H1 (cell line): Measurements from ENCODE around the gene DCAF6. TPM values are rescaled to one million over a fixed set of nuclear protein-coding genes. Genes with fewer than 3 reads are reported as not detected.

Source experiments
- CTCF ChIA-PET: fragments of 300-600 bp; sonication (Branson Sonifier 250); formaldehyde crosslinking; loops from one replicate; lab custom pipeline; 2021; ENCODE audit not compliant: partially characterized antibody; lab: Charles Lee
- POLR2A ChIA-PET: fragments of 300-600 bp; sonication (Branson Sonifier 250); formaldehyde crosslinking; loops from one replicate; lab custom pipeline; 2021; ENCODE audit warnings: inconsistent platforms; ENCODE audit not compliant: partially characterized antibody; lab: Charles Lee
- DNase-seq, 2 experiments: peaks; one replicate each; pipeline versions ENCODE4 v3.0.0 to v3.0.0-alpha.2; 2010 to 2022; ENCODE audit warnings: low spot score in 2 of 2, low read depth in 1 of 2, mixed read lengths in 1 of 2
- FAIRE-seq: peaks from 2 replicates; lab custom pipeline; 2011; peaks lifted over from hg19 to GRCh38; lab: Jason Lieb, UNC
- H2AFZ ChIP-seq: 2 replicates; pipeline ENCODE4 v1.8.1; 2012; ENCODE audit warnings: low read length, inconsistent platforms
- H2AK5ac ChIP-seq: 2 replicates; pipeline ENCODE4 v1.6.1; 2013; ENCODE audit warnings: low read depth, low read length
- H2BK120ac ChIP-seq: replicated peaks from 2 replicates; pipeline ENCODE3; 2013; ENCODE audit warnings: low read depth, low read length, inconsistent platforms
- H2BK12ac ChIP-seq: 2 replicates; pipeline ENCODE4 v1.6.1; 2013; ENCODE audit warnings: low read depth, low read length
- H2BK15ac ChIP-seq: 2 replicates; pipeline ENCODE4 v1.6.1; 2013; ENCODE audit warnings: low read length
- H2BK20ac ChIP-seq: 2 replicates; pipeline ENCODE4 v1.6.1; 2013; ENCODE audit warnings: low read length
- H2BK5ac ChIP-seq: 2 replicates; pipeline ENCODE4 v1.6.1; 2013; ENCODE audit warnings: low read depth, low read length
- H3K14ac ChIP-seq: 2 replicates; pipeline ENCODE4 v1.6.1; 2013; ENCODE audit warnings: inconsistent platforms; ENCODE audit not compliant: insufficient read length
- H3K18ac ChIP-seq: 2 replicates; pipeline ENCODE4 v1.6.1; 2013; ENCODE audit warnings: low read length; ENCODE audit errors: extremely low read depth
- H3K23ac ChIP-seq: 2 replicates; pipeline ENCODE4 v1.6.1; 2013; ENCODE audit warnings: inconsistent platforms; ENCODE audit not compliant: insufficient read length
- H3K23me2 ChIP-seq: 2 replicates; pipeline ENCODE4 v1.6.1; 2013; ENCODE audit warnings: low read depth, low read length
- H3K27ac ChIP-seq: 2 replicates; pipeline ENCODE4 v1.6.1; 2011; ENCODE audit warnings: low read depth, low read length, inconsistent platforms
- H3K27me3 ChIP-seq, 4 experiments: replicated peaks in 1 of 4; 1 replicate in 1 of 4; 2 replicates in 3 of 4; pipeline versions ENCODE4 v1.6.1 to v1.8.1; 2011 to 2013; ENCODE audit warnings: low read length in 3 of 4, mild to moderate bottlenecking in 3 of 4, inconsistent platforms in 2 of 4, mixed read lengths in 2 of 4, moderate library complexity in 1 of 4; ENCODE audit not compliant: control insufficient read depth in 3 of 4, insufficient read depth in 3 of 4; ENCODE audit errors: extremely low read depth in 1 of 4
- H3K36me3 ChIP-seq, 4 experiments: 2 replicates each; pipeline versions ENCODE4 v1.6.1 to v1.8.1; 2011 to 2013; ENCODE audit warnings: mild to moderate bottlenecking in 4 of 4, low read length in 3 of 4, moderate library complexity in 2 of 4, control low read depth in 1 of 4, inconsistent platforms in 1 of 4; ENCODE audit not compliant: insufficient read depth in 4 of 4, control insufficient read depth in 2 of 4
- H3K4ac ChIP-seq: replicated peaks from 2 replicates; pipeline ENCODE3; 2013; ENCODE audit warnings: low read length, low read depth, mixed read lengths, inconsistent platforms; ENCODE audit not compliant: insufficient read length
- H3K4me1 ChIP-seq, 4 experiments: replicated peaks in 1 of 4; 1 replicate in 1 of 4; 2 replicates in 3 of 4; pipeline versions ENCODE4 v1.6.1 to v1.8.1; 2011 to 2013; ENCODE audit warnings: low read length in 3 of 4, inconsistent platforms in 2 of 4, mixed read lengths in 1 of 4; ENCODE audit not compliant: insufficient read depth in 4 of 4, control insufficient read depth in 3 of 4
- H3K4me2 ChIP-seq, 2 experiments: 2 replicates each; pipeline versions ENCODE4 v1.6.1 to v1.8.1; 2011 to 2013; ENCODE audit warnings: low read depth in 2 of 2, low read length in 2 of 2, control low read depth in 1 of 2, inconsistent platforms in 1 of 2, mild to moderate bottlenecking in 1 of 2; ENCODE audit not compliant: insufficient read depth in 1 of 2
- H3K4me3 ChIP-seq, 4 experiments: fragments of 200-600, 300-600 bp in 1 of 4; sonication (generic), shearing (Covaris generic), sonication (Bioruptor Twin) in 1 of 4; 2 replicates each; pipeline versions ENCODE4 v1.5.1 to v1.8.1; 2011 to 2016; ENCODE audit warnings: low read length in 4 of 4, low read depth in 3 of 4, control low read depth in 2 of 4, inconsistent platforms in 2 of 4, mild to moderate bottlenecking in 2 of 4, mixed read lengths in 1 of 4, moderate library complexity in 1 of 4; ENCODE audit not compliant: insufficient read depth in 2 of 4; ENCODE audit errors: extremely low read depth in 1 of 4
- H3K56ac ChIP-seq: replicated peaks from 2 replicates; pipeline ENCODE3; 2013; ENCODE audit warnings: low read depth, mild to moderate bottlenecking, mixed read lengths, low read length, inconsistent platforms; ENCODE audit not compliant: insufficient read length
- H3K79me1 ChIP-seq: 2 replicates; pipeline ENCODE4 v1.6.1; 2013; ENCODE audit warnings: low read depth, low read length, control low read depth
- H3K79me2 ChIP-seq, 2 experiments: 2 replicates each; pipeline versions ENCODE4 v1.6.1 to v1.8.1; 2012 to 2013; ENCODE audit warnings: low read length in 2 of 2, mild to moderate bottlenecking in 2 of 2, inconsistent platforms in 1 of 2; ENCODE audit not compliant: insufficient read depth in 2 of 2, control insufficient read depth in 1 of 2
- H3K9ac ChIP-seq, 4 experiments: replicated peaks in 1 of 4; 1 replicate in 1 of 4; 2 replicates in 3 of 4; pipeline versions ENCODE4 v1.6.1 to v1.8.1; 2011 to 2013; ENCODE audit warnings: low read depth in 3 of 4, low read length in 3 of 4, control low read depth in 2 of 4, mild to moderate bottlenecking in 2 of 4, moderate library complexity in 2 of 4, inconsistent platforms in 1 of 4; ENCODE audit errors: extremely low read depth in 1 of 4
- H3K9me3 ChIP-seq, 2 experiments: 2 replicates each; pipeline versions ENCODE4 v1.6.1 to v1.8.1; 2012 to 2013; ENCODE audit warnings: mild to moderate bottlenecking in 2 of 2, moderate library complexity in 2 of 2, control low read depth in 1 of 2, inconsistent platforms in 1 of 2, low read depth in 1 of 2, low read length in 1 of 2, mixed read lengths in 1 of 2; ENCODE audit not compliant: insufficient read depth in 2 of 2
- H4K20me1 ChIP-seq, 2 experiments: replicated peaks in 1 of 2; 2 replicates each; pipeline versions ENCODE3 to v1.8.1; 2011 to 2013; ENCODE audit warnings: inconsistent platforms in 2 of 2, low read length in 2 of 2, mild to moderate bottlenecking in 1 of 2; ENCODE audit not compliant: insufficient read depth in 2 of 2, control insufficient read depth in 1 of 2
- H4K5ac ChIP-seq: 2 replicates; pipeline ENCODE4 v1.6.1; 2013; ENCODE audit warnings: low read length, low read depth, mixed read lengths, inconsistent platforms; ENCODE audit not compliant: insufficient read length
- H4K8ac ChIP-seq: 2 replicates; pipeline ENCODE4 v1.8.0; 2013; ENCODE audit warnings: mild to moderate bottlenecking, moderate library complexity, low read length, inconsistent platforms; ENCODE audit not compliant: insufficient read depth; ENCODE audit errors: extremely low read depth
- H4K91ac ChIP-seq: replicated peaks from 2 replicates; pipeline ENCODE3; 2013; ENCODE audit warnings: low read length, mixed read lengths, inconsistent platforms; ENCODE audit not compliant: insufficient read length
- BACH1 ChIP-seq: IDR thresholded peaks from 2 replicates; pipeline ENCODE4 v1.6.1; 2012; ENCODE audit warnings: low read length, improper control_type of control experiment
- CHD1 ChIP-seq: IDR thresholded peaks from 2 replicates; pipeline ENCODE4 v1.6.1; 2012; ENCODE audit warnings: low read depth, low read length, improper control_type of control experiment
- EGR1 ChIP-seq: IDR thresholded peaks from 2 replicates; pipeline ENCODE4 v1.6.1; 2011; ENCODE audit warnings: low read depth, low read length, borderline replicate concordance
- EZH2 ChIP-seq: fragments of 200-600 bp; sonication (generic); IDR thresholded peaks from 2 replicates; pipeline ENCODE4 v1.7.1; 2012; ENCODE audit warnings: low read depth, mild to moderate bottlenecking, moderate library complexity, low read length, inconsistent platforms; ENCODE audit not compliant: severe bottlenecking
- TBP ChIP-seq: IDR thresholded peaks from 2 replicates; pipeline ENCODE4 v1.6.1; 2011; ENCODE audit warnings: low read depth, low read length, improper control_type of control experiment
- YY1 ChIP-seq: IDR thresholded peaks from 2 replicates; pipeline ENCODE4 v1.6.1; 2011; ENCODE audit warnings: low read depth, mild to moderate bottlenecking, low read length
- WGBS, 2 experiments: shearing (Covaris generic) in 1 of 2; methylation state at CpG; one replicate each; pipeline versions ENCODE4 v1.1.6 to v1.1.7; 2013 to 2015; ENCODE audit warnings: low lambda C conversion rate in 2 of 2, mixed read lengths in 2 of 2, inconsistent platforms in 1 of 2, low coverage in 1 of 2, missing lambda C conversion rate in 1 of 2; ENCODE audit not compliant: insufficient replicate concordance in 2 of 2, insufficient coverage in 1 of 2, insufficient read length in 1 of 2; ENCODE audit errors: extremely low coverage in 1 of 2, missing lambda C conversion rate in 1 of 2; 5-methylcytosine and 5-hydroxymethylcytosine counted together
- polyA plus RNA-seq, 7 experiments: library from polyadenylated mRNA; depleted of rRNA in 3 of 7; stranded (reverse) in 5 of 7; unstranded in 2 of 7; fragments of >200 nt in 5 of 7; fragments of 200-250 nt in 2 of 7; gene quantifications; 1 replicate in 5 of 7; 2 replicates in 1 of 7; 4 replicates in 1 of 7; pipeline versions ENCODE4 v1.2.1 to v1.2.3, GENCODE V29; 2011 to 2013; ENCODE audit warnings: missing spikeins in 2 of 7, mixed read lengths in 2 of 7
- total RNA-seq: library from RNA; stranded (reverse); fragmentation: NEBNext Ultra II Directional; extraction: Animal tissue kit (Norgen Biotek cat#: 25700); gene quantifications from 2 replicates; pipeline ENCODE4 v1.2.1, GENCODE V29; 2021

Gene DCAF6
- total and polyA plus RNA-seq, 2 of the 8 experiments (the other 6 are each of a cell fraction or from before 2014, with no cell fraction given) = 12.3 to 17.4 TPM

DNA sequence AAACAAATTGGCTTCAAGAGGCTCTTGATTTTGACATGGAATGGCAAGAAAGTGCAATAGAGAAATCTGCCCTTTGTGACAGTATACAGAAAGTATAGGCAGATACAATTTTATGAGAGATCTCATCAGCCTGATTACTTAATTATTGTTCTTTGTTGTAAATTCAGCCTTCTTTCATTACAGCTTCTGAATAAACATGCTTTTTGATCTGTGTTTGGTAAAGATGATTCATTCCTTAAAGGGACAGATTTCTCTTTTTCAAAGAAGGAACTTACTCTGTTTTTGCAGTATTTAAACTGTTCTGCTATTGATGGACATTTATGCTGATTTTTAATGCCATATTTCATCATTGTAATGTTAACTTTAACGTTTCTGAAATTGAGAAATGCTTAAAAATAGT lies 14.1 kb downstream of the DCAF6 start:
- WGBS, 2 experiments = 85% methylated on average over 1 of the region's 1 CpG; no CpG with 5 or more reads in 1 of the 2 experiments
- TF ChIP-seq EZH2 = no peak
- no peak for TF ChIP-seq TBP
- TF ChIP-seq CHD1 = no peak
- TF ChIP-seq BACH1 = no peak
- no peak for TF ChIP-seq EGR1
- no peak for TF ChIP-seq YY1

More for the DNA sequence above, 14.1 kb downstream of the DCAF6 start:
- Histone ChIP-seq H3K79me2 (peaks cover 0 to 59% of the 10 kb centered on the region in 2 experiments; a peak in 3 of 4 replicates), H2BK12ac (no peak overlapping the region), H3K36me3 (peaks cover 0 to 30% (median 6%) of the 10 kb centered on the region in 4 experiments; a peak in 4 of 8 replicates), H3K27me3 (no peaks in the 10 kb centered on the region), H3K9me3 (no peaks in the 10 kb centered on the region), H3K79me1 (no peaks in the 10 kb centered on the region), H3K9ac (no peak overlapping the region), H4K91ac (no peak overlapping the region), H3K4me2 (no peak overlapping the region), H3K23ac (no peak overlapping the region), H3K14ac (no peak overlapping the region), H2BK15ac (no peak overlapping the region), H3K4me1 (no peaks in the 10 kb centered on the region), H3K18ac (no peak overlapping the region), H2BK5ac (no peak overlapping the region), H3K27ac (no peak overlapping the region), H4K20me1 (no peaks in the 10 kb centered on the region), H2BK20ac (no peak overlapping the region), H2AK5ac (no peak overlapping the region), H4K5ac (no peak overlapping the region), H2AFZ (no peak overlapping the region), H3K56ac (no peak overlapping the region), H2BK120ac (no peak overlapping the region), H4K8ac (no peak overlapping the region), H3K4ac (no peak overlapping the region), H3K23me2 (no peaks in the 10 kb centered on the region), H3K4me3 (no peak overlapping the region)
- DNase-seq (no peak), FAIRE-seq (no peak)
- ChIA-PET CTCF (no interaction called here), POLR2A (no interaction called here)
